Calu3 (cell line): ENCODE data around the gene VGLL4. TPM values are rescaled to one million over a fixed set of nuclear protein-coding genes. Genes with fewer than 3 reads are reported as not detected.
A peak's percentile ranks its signal among the peaks of the same experiment; 100 is the strongest.

ENCODE experiments used
- BruUV-seq: library from RNA; stranded (reverse); fragments of 400-500 nt; replicated peaks from 2 replicates; lab custom pipeline; 2021; lab: Mats Ljungman, UMichigan
- CTCF ChIA-PET: fragments of 300-600 bp; sonication (Branson Sonifier 250); formaldehyde crosslinking; loops from one replicate; lab custom pipeline; 2022; ENCODE audit warnings: antibody characterized with exemption; lab: Charles Lee
- DNase-seq: peaks from one replicate; pipeline ENCODE4 v3.0.0; 2022
- H3K27ac Mint-ChIP-seq: one replicate; pipeline ENCODE4 v1.8.0; 2022; ENCODE audit warnings: mixed read lengths; ENCODE audit not compliant: unreplicated experiment
- H3K27me3 Mint-ChIP-seq: one replicate; pipeline ENCODE4 v1.8.0; 2022; ENCODE audit warnings: mixed read lengths; ENCODE audit not compliant: unreplicated experiment
- H3K36me3 Mint-ChIP-seq: one replicate; pipeline ENCODE4 v1.8.0; 2022; ENCODE audit warnings: mild to moderate bottlenecking, moderate library complexity, mixed read lengths; ENCODE audit not compliant: insufficient read depth, unreplicated experiment
- H3K4me1 Mint-ChIP-seq: one replicate; pipeline ENCODE4 v1.8.0; 2022; ENCODE audit warnings: mild to moderate bottlenecking, low read depth, mixed read lengths; ENCODE audit not compliant: unreplicated experiment
- H3K4me3 Mint-ChIP-seq: one replicate; pipeline ENCODE4 v1.8.0; 2022; ENCODE audit warnings: mild to moderate bottlenecking, low read depth, moderate library complexity, mixed read lengths; ENCODE audit not compliant: unreplicated experiment
- H3K9me3 Mint-ChIP-seq: one replicate; pipeline ENCODE4 v1.8.0; 2022; ENCODE audit warnings: low read depth, mixed read lengths; ENCODE audit not compliant: unreplicated experiment
- intact Hi-C: fragments of 100-400 bp; cut with micrococcal nuclease; formaldehyde crosslinking; loops from one replicate; pipeline ENCODE4 v1.10.0; 2022; ENCODE audit not compliant: unreplicated experiment
- total RNA-seq: library from RNA; stranded (reverse); gene quantifications from 2 replicates; pipeline ENCODE4 v1.2.3, GENCODE V29; 2022
- TF ChIP-seq, protein P1 (sequence below): fragments of 200-600 bp; IDR thresholded peaks from one replicate; pipeline ENCODE4 v1.8.0; 2022; ENCODE audit warnings: antibody characterized with exemption; ENCODE audit not compliant: unreplicated experiment

The VGLL4 gene
- total RNA-seq, 1 experiment from 2014 or later = 51.3 TPM

DNA sequence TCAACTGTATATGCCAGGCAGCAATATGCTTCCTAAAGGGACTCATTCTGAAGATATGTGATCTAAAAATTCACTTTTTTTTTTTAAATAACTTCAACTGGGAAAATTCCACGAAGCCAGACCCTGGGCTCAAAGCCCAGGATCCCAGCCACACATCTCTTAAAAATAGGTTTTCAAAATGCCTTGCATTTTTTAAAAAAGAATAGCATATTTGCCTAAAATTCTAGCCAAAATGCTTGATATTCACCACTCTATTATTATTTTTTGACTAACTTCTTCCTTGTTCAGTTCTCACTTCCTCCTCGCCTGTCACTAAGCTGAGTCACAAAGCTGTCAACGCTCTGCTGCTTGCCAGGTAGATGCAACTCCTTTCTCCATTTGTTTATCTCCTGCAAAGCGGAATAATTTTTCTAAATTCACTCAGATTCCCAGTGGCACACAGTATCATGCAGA lies 28.0 kb upstream of the VGLL4 start:
- CTCF ChIA-PET = interaction anchor here (0.7 to 1.4 kb wide), 2 partner anchors 133 to 140 kb away, joined by 3 read pairs; no protein-coding TSS in a partner anchor
- H3K27ac Mint-ChIP-seq = peak overlapping the region; percentile 58
- H3K27me3 Mint-ChIP-seq = no peaks in the 10 kb centered on the region
- DNase-seq = peak; percentile 17
- TF ChIP-seq, protein P1, sequence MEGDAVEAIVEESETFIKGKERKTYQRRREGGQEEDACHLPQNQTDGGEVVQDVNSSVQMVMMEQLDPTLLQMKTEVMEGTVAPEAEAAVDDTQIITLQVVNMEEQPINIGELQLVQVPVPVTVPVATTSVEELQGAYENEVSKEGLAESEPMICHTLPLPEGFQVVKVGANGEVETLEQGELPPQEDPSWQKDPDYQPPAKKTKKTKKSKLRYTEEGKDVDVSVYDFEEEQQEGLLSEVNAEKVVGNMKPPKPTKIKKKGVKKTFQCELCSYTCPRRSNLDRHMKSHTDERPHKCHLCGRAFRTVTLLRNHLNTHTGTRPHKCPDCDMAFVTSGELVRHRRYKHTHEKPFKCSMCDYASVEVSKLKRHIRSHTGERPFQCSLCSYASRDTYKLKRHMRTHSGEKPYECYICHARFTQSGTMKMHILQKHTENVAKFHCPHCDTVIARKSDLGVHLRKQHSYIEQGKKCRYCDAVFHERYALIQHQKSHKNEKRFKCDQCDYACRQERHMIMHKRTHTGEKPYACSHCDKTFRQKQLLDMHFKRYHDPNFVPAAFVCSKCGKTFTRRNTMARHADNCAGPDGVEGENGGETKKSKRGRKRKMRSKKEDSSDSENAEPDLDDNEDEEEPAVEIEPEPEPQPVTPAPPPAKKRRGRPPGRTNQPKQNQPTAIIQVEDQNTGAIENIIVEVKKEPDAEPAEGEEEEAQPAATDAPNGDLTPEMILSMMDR = no peak
- intact Hi-C loops = no loop called here
- H3K4me1 Mint-ChIP-seq = peaks cover 6% of the 10 kb centered on the region
- no peaks in the 10 kb centered on the region for H3K36me3 Mint-ChIP-seq
- BruUV-seq = no TSS peak
- H3K9me3 Mint-ChIP-seq = no peaks in the 10 kb centered on the region
- H3K4me3 Mint-ChIP-seq = no peak overlapping the region

DNA sequence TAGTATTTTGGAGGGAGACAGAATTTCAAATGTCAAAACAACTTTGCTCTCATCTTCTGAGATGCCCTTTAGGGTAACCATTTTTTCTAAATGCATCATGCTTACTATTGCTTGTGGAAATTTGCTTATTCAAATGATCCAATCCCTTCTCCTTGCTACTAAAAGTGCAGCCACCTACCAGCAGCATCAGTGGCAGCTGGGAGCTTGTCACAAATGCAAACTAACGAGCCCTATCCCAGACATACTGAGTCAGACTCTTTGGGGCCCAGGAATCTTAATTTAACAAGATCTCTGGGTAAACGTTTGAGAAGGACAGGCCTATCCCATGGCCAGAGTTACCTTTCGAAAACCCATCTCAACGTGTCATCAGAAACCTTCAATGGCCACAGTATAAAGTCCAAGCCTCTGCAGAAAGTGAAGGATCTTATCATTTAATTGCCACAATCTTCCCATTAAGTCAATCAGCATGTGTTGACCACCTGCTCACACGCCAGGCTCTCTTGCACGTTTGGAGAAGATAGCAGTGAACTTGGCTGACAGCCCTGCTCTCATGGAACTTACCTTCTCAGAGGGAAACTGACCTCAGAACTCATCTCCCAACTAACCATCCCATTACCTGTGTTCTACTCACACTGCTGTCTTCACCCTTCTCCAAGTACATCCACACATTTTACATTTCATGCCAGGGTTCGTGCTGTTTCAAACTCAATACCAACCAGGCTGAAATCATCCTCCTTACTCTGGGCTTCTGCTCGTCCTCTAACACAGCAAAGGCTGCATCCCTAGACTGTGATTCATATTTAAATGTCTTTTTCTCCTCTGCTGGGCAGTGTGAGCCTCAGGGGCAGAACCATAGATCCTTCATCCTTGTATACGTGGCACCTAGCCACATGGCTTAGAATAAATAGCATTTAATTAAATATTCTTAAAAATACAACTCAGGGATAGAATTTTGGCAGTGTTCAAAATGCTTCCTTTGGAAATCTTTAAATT lies 24.8 kb upstream of the VGLL4 start:
- H3K9me3 Mint-ChIP-seq = no peaks in the 10 kb centered on the region
- CTCF ChIA-PET = no interaction called here
- TF ChIP-seq, protein P1 = no peak
- H3K27ac Mint-ChIP-seq = no peak overlapping the region
- no TSS peak for BruUV-seq
- DNase-seq = no peak
- no peaks in the 10 kb centered on the region for H3K36me3 Mint-ChIP-seq
- H3K4me1 Mint-ChIP-seq = peaks cover 9% of the 10 kb centered on the region
- intact Hi-C loops = no loop called here
- H3K27me3 Mint-ChIP-seq = no peaks in the 10 kb centered on the region
- no peak overlapping the region for H3K4me3 Mint-ChIP-seq

DNA sequence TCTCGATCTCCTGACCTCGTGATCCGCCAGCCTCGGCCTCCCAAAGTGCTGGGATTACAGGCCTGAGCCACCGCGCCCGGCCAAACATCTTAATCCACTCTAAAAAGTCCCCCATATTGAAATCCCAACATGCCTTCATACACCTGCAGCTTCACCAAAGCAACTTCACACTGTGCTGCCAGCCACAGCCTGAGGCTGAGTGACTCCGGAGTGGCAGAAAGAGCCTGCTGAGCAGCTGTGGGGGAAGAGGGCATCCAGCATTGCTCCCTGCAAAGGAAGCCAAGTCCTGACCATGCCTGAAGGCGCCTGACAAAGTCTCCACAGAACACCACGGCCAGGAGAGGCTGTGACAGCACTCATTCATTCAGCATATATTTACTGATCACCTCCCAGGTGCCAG lies 21.6 kb upstream of the VGLL4 start:
- Mint-ChIP-seq H3K27me3 (no peaks in the 10 kb centered on the region), H3K27ac (no peak overlapping the region), H3K4me1 (peaks cover 9% of the 10 kb centered on the region), H3K4me3 (no peak overlapping the region), H3K36me3 (no peaks in the 10 kb centered on the region), H3K9me3 (no peaks in the 10 kb centered on the region)
- intact Hi-C loops = no loop called here
- DNase-seq = no peak
- no TSS peak for BruUV-seq
- CTCF ChIA-PET = interaction anchor here (1.0 kb wide), 1 partner anchor 41 kb away, joined by 5 read pairs; no protein-coding TSS in a partner anchor
- TF ChIP-seq, protein P1 = no peak

DNA sequence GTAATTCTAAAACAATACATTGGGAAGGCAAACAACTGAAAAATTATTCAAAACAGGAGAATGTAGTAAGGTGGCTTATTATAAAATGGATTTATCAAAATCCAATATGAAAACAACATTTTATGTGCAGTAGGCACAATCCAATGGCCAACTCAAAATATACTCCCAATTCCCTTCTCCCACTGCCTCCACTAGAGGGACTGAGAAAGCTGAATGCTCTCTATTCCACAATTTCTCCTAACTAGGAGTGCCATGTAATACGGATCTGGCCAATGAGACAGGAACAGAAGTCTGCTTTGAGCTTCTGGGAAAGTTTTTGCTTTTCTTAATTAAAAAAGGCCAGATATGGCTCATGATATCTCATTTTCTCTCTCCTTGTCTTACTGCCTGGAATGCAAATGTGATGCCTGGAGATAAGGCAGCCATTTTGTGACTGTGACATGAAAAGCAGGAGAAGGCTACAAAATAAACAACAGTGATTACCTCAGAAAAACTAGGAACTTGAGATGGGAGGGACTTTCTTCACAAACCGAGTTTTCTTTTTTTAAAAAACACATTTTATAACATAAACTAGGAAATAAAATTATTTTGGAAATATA lies 18.8 kb upstream of the VGLL4 start:
- DNase-seq = no peak
- BruUV-seq = no TSS peak
- Mint-ChIP-seq H3K27ac (no peak overlapping the region), H3K27me3 (no peaks in the 10 kb centered on the region), H3K4me1 (peaks cover 9% of the 10 kb centered on the region), H3K9me3 (no peaks in the 10 kb centered on the region), H3K4me3 (no peak overlapping the region), H3K36me3 (no peaks in the 10 kb centered on the region)
- CTCF ChIA-PET = interaction anchor here (0.5 to 0.6 kb wide), 2 partner anchors 113 to 222 kb away, joined by 3 to 4 read pairs; no protein-coding TSS in a partner anchor
- intact Hi-C loops = no loop called here
- TF ChIP-seq, protein P1 = no peak
